GM21381 (cell line): ENCODE measurements around the gene GPAT3.
"Not testable (repeated sequence)": the region's sequence is repeated elsewhere in the genome, so short reads cannot be mapped to it uniquely, and the experiment has no call there.

Experiments used
- ATAC-seq: cut with Tn5 transposase; IDR thresholded peaks from one replicate; pipeline ENCODE4 v1.9.1; 2021; ENCODE audit warnings: mild to moderate bottlenecking, moderate library complexity; ENCODE audit not compliant: unreplicated experiment

The GPAT3 gene

DNA sequence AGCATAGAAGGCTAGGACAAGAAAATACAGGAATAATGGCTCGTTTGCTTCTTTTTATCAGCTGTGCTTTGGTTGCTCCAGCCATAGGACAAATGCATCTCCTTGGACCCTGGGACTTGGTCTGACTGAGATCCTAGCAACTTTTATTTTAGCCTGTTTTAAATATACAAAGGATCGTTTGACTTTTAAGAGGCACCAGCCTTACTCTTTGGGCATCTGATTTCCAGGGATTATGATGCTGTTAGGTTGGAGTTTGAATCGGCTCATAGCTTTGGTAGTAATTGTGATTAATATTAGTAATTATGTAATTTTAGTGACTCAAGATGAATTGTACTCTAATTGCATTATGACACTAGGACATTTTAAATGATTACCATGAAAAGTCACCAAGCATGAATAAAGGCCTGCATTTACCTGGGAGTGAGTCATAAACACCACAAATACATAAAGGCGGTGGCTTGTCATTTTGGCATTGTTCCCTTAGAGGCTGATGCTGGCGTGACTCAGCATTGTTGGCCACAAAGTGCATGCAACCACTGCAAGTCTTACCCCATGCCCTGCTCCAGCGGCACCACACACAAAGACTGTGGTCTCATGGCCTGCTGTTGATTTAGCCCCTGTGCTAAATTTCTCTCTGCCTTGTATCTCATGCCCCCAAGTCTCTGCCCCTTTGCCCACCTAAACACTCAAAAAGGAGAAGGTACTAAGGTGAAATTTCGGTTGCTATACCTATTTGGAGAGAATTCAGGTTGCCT is 12.4 kb downstream of the GPAT3 start:
- peak; percentile 91 for ATAC-seq

GRCh38 chr4:83552083-83552482 is 16.2 kb downstream of the GPAT3 start:
- no peak for ATAC-seq

- peak; percentile 61 for ATAC-seq
These were observed 17.0 kb downstream of the GPAT3 start for GRCh38 chr4:83552924-83553323.

DNA sequence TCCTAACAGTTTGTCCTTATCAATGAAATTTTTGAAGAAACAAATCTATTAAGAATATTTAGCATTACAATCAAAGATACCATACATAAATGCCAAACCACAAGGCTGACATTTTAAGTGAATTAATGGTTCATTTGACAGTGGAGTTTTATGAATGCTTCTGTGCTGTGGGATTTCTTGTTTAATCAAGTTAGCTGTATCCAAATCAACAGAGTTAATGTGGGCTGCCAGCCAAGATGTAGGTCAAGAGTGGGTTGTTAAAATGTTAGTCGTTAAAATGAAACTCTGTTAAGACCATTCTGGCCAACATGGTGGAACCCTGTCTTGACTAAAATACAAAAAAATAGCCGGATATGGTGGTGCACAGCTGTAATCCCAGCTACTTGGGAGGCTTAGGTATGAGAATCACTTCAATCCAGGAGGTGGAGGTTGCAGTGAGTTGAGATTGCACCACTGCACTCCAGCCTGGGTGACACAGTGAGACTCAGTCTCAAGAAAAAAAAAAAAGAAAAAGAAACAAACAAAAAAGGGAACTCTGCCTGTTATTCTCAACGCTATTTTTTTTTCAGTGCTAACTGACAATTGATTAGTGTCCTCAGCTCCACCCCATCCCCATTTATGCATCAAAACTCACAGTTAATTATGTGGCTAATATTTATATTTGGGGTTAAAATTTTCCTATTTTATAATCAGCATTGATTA is 20.2 kb downstream of the GPAT3 start:
- ATAC-seq = no peak

DNA sequence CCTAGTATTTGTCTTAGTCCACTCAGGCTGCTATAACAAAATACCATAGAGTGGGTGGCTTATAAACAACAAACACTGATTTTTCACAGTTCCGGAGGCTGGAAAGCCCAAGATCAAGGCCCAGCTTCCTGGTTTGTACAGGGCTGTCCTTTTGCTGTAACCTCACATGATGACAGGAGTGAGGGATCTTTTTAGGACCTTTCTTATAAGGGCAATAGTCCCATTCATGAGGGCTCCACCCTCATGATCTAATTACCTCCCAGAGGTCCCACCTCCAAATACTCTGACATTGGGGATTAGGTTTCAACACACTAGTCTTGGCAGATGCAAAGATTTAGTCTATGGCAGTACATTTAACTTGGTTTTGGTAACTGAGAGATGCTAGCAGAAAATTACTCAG is 20.9 kb downstream of the GPAT3 start:
- ATAC-seq = no peak

- ATAC-seq = no peak
These were observed 22.2 kb downstream of the GPAT3 start for GRCh38 chr4:83558059-83558653.

DNA sequence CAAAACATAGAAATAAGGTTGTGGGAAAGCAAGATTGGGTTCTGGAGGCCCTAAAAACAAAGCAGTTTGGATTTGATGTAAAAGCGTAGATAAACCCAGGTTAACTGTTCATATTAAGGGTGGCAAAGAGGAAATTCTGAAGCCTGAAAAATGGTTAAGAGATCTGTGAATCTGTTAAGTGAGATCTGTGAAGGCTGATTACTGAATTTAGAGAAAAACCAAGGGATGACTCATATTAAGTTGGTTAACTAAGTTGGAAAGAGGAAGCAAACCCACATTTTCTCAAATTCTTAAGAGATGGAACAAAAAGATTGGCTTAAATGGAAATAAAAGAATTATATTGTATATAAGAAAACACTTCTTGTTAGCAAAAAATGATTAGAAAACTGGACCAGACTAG is 22.8 kb downstream of the GPAT3 start:
- no peak for ATAC-seq

DNA sequence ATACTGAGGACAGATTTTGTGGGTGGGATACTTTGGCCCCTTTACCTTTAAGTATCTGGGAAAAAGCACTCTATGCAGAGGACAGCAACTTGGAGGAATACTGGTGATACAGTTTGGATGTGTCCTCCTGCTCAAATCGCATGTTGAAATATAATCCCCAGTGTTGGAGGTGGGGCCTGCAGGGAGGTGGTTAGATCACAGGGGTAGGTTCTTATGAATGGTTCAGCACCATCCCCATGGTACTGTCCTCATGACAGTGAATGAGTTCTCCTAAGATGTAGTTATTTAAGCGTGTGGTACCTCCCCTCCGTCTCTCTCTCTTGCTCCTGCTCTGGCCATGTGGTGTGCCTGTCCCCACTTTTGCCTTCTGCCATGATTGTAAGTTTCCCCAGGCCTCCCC is 24.6 kb downstream of the GPAT3 start:
- ATAC-seq = no peak

- ATAC-seq = no peak
These were observed 25.5 kb downstream of the GPAT3 start for GRCh38 chr4:83561381-83561780.

- no peak for ATAC-seq
These were observed 28.1 kb downstream of the GPAT3 start for GRCh38 chr4:83563998-83564397.

DNA sequence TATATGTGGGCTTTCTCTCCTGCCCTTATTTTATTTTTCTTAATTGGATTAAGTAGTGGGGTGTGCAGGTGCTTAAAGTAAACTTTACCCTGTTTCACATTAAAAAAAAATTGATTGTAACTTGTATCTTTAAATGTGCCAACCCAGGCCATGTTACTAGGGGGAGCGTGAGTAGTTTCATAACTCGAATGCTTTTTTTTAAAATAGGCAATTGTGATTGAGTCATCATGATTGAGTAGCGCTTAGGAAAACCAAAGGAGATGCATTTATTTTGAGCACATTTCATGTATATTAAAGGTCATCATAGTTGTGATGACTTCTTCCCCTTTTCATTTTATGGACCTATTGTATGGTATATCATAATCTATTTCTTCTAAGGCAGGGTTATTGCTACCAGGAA is 32.2 kb downstream of the GPAT3 start:
- no peak for ATAC-seq

- no peak for ATAC-seq
These were observed 33.5 kb downstream of the GPAT3 start for GRCh38 chr4:83569429-83569828.

DNA sequence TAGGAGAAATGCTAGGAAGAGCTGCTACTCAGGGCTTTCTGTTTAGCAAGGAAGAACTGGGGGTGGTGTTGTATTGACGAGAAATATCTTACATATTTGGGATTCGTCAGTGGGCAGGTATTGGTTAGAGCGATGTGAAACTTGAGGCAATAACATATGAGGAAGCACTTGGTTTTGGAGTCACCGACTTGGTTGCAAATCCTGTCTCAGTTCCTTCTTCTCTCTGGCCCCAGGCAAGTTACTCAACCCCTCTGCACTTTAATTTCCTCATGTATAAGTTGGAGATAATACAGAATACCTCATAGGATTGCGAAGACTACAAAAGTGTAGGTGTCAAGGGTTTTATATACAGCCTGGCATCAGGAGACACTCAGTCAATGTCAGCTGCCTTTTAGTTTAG is 34.1 kb downstream of the GPAT3 start:
- ATAC-seq = peak; percentile 77

- ATAC-seq = no peak
These were observed 36.9 kb downstream of the GPAT3 start for GRCh38 chr4:83572848-83573247.

- no peak for ATAC-seq
These were observed 38.3 kb downstream of the GPAT3 start for GRCh38 chr4:83574247-83574646.

DNA sequence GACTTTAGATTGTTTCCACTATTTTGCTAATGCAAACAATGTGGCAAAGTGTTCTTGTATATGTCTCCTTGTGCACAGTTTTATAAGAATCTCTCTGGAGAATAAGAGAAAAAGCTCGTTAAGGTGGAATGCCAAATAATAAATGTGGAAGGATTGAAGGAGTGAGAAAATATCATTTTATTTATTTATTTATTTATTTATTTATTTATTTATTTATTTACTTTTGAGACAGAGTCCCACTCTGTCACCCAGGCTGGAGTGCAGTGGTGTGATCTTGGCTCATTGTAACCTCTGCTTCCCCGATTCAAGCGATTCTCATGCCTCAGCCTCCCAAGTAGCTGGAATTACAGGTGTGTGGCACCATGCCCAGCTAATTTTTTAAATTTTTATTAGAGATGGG is 40.3 kb downstream of the GPAT3 start:
- ATAC-seq = not testable (repeated sequence)

DNA sequence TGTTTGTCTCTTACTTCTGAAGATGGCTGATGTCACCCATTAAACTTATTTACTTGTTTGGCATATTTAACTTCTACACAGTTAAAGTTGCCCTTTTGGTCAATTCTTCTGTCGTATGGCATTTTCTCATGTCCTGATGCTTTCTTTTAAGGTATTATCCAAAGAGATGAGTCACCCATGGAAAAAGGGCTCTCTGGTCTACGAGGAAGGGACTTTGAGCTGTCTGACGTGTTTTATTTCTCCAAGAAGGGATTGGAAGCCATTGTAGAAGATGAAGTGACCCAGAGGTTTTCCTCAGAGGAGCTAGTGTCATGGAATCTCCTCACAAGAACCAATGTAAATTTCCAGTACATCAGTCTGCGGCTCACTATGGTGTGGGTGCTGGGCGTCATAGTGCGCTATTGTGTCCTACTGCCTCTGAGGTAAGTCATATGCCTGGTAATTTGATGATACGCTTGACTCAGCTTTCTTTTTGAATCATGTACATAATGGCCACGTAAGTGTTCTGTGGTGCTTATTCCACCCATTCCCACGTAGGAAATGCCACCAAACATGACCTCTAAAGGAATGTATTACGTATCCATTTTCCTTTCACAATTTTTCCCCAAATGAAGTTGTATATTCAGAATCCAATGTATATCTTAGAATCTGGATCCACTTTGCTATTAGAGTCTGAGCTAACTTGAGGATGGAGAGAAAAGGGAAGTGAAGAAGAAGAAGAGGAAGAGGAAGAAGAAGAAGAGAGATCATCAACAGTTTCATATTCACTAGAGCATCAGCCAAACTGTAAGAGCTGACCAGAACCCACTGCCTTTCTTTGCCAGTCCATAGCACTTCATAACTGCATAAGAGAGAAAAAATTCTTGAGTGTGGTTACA is 45.7 kb downstream of the GPAT3 start:
- ATAC-seq = peak; percentile 78

GRCh38 chr4:83582289-83582785 is 46.4 kb downstream of the GPAT3 start:
- ATAC-seq = no peak

- no peak for ATAC-seq
These were observed 50.1 kb downstream of the GPAT3 start for GRCh38 chr4:83585982-83586508.

DNA sequence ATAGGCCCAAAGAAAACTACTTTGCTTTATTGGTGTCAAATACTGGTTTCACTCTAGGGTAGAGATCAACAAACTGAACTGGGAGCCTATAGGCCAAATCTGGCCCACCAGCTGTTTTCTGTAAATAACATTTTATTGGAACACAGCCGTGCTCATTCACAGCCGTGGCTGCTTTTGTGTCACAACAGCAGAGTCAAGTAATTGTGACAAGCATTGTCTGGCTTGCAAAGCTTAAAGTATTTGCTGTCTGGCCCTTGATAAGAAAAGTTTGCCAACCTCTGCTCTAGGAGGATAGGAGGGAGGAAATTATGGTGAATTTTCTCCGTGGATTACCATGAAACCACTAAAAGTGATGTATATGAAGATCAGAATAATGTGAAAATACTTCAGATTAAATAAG is 53.4 kb downstream of the GPAT3 start:
- no peak for ATAC-seq

DNA sequence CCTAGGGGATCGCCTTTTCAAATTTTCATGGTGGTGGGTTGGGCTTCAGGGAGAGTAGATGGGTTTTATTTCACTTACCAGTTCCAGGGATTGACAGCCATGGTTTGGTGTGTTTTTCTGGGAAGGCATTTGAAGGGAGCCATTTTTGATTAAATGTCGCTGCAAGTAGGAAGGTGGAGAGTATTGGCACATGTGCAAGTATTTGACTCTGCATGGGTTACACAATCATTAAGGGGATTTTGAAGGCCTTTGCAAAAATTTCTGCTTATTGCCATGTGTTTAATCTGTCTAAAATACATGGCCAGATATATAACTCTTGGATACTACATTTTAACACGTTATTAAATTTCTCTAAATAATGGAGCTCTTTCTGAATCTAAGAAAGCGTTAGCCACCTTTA is 55.1 kb downstream of the GPAT3 start:
- no peak for ATAC-seq
